Endothelial cell of umbilical vein (primary cell): ENCODE measurements around the gene CCR7. TPM values are rescaled to one million over a fixed set of nuclear protein-coding genes. Genes with fewer than 3 reads are reported as not detected.

Experiments
- BruUV-seq: library from RNA; stranded (reverse); fragments of 400-500 nt; replicated peaks from 2 replicates; lab custom pipeline; 2021; lab: Mats Ljungman, UMichigan
- CTCF ChIA-PET: fragments of 300-600, 350-600 bp; sonication (Branson Sonifier 250); formaldehyde crosslinking; loops from one replicate; lab custom pipeline; 2021; ENCODE audit warnings: antibody characterized with exemption, inconsistent platforms; lab: Charles Lee
- POLR2A ChIA-PET: fragments of 300-600, 350-600 bp; sonication (Branson Sonifier 250); formaldehyde crosslinking; loops from one replicate; lab custom pipeline; 2021; ENCODE audit warnings: antibody characterized with exemption, inconsistent platforms; lab: Charles Lee
- DNase-seq: peaks from one replicate; pipeline ENCODE4 v3.0.0-alpha.2; 2011; ENCODE audit warnings: low read depth, low spot score
- FAIRE-seq: peaks from 2 replicates; lab custom pipeline; 2011; peaks lifted over from hg19 to GRCh38; lab: Jason Lieb, UNC
- H2AFZ ChIP-seq: 2 replicates; pipeline ENCODE4 v1.6.0; 2012; ENCODE audit warnings: low read depth, low read length, control low read depth, inconsistent platforms
- H3K27ac ChIP-seq: 2 replicates; pipeline ENCODE4 v1.5.1; 2011; ENCODE audit warnings: low read depth, mild to moderate bottlenecking, control low read depth, low read length, moderate library complexity; ENCODE audit not compliant: insufficient read depth
- H3K27me3 ChIP-seq, 2 experiments: 2 replicates each; pipeline versions ENCODE4 v1.6.0 to v1.6.1; 2011; ENCODE audit warnings: low read length in 2 of 2, mixed read lengths in 1 of 2; ENCODE audit not compliant: control insufficient read depth in 2 of 2, insufficient read depth in 2 of 2
- H3K36me3 ChIP-seq, 2 experiments: 2 replicates in 1 of 2; 3 replicates in 1 of 2; pipeline ENCODE4 v1.5.1; 2011; ENCODE audit warnings: low read length in 2 of 2, mild to moderate bottlenecking in 1 of 2, moderate library complexity in 1 of 2; ENCODE audit not compliant: control insufficient read depth in 2 of 2, insufficient read depth in 2 of 2; ENCODE audit errors: extremely low read depth in 1 of 2
- H3K4me1 ChIP-seq: 3 replicates; pipeline ENCODE4 v1.5.1; 2011; ENCODE audit warnings: mild to moderate bottlenecking, low read length; ENCODE audit not compliant: control insufficient read depth, insufficient read depth; ENCODE audit errors: extremely low read depth
- H3K4me2 ChIP-seq: 2 replicates; pipeline ENCODE4 v1.6.1; 2011; ENCODE audit warnings: low read length, control low read depth, mixed read lengths; ENCODE audit not compliant: insufficient read depth
- H3K4me3 ChIP-seq, 3 experiments: fragments of 200-600 bp in 1 of 3; sonication (generic), shearing (Covaris generic) in 1 of 3; replicated peaks in 1 of 3; 2 replicates each; pipeline ENCODE4 v1.5.1; 2011 to 2016; ENCODE audit warnings: control low read depth in 3 of 3, low read length in 3 of 3, mild to moderate bottlenecking in 2 of 3, inconsistent platforms in 1 of 3, low read depth in 1 of 3, moderate library complexity in 1 of 3; ENCODE audit not compliant: insufficient read depth in 1 of 3
- H3K79me2 ChIP-seq: 2 replicates; pipeline ENCODE4 v1.6.0; 2012; ENCODE audit warnings: low read length, inconsistent platforms; ENCODE audit not compliant: control insufficient read depth, insufficient read depth
- H3K9ac ChIP-seq: replicated peaks from 2 replicates; pipeline ENCODE3; 2011; ENCODE audit warnings: low read length, control low read depth; ENCODE audit not compliant: insufficient read depth; ENCODE audit errors: extremely low read depth
- H3K9me1 ChIP-seq: replicated peaks from 3 replicates; pipeline ENCODE4 v1.6.0; 2011; ENCODE audit warnings: mild to moderate bottlenecking, low read length; ENCODE audit not compliant: control insufficient read depth, insufficient read depth; ENCODE audit errors: extremely low read depth
- H3K9me3 ChIP-seq: replicated peaks from 2 replicates; pipeline ENCODE4 v1.5.1; 2012; ENCODE audit warnings: low read length, inconsistent platforms; ENCODE audit not compliant: control insufficient read depth, insufficient read depth
- H4K20me1 ChIP-seq: replicated peaks from 2 replicates; pipeline ENCODE3; 2011; ENCODE audit warnings: mild to moderate bottlenecking, low read length; ENCODE audit not compliant: control insufficient read depth, insufficient read depth; ENCODE audit errors: extremely low read depth
- CTCF ChIP-seq, 2 donors: IDR thresholded peaks; 1 replicate in 1 of 2; 2 replicates in 1 of 2; pipeline ENCODE4 v1.5.1; 2011; ENCODE audit warnings: low read length in 2 of 2, mild to moderate bottlenecking in 2 of 2, moderate library complexity in 2 of 2, control low read depth in 1 of 2, inconsistent platforms in 1 of 2, low read depth in 1 of 2; ENCODE audit not compliant: insufficient read depth in 1 of 2; ENCODE audit errors: extremely low read depth in 1 of 2
- FOS ChIP-seq: IDR thresholded peaks from 2 replicates; pipeline ENCODE4 v1.6.1; 2011; ENCODE audit warnings: mild to moderate bottlenecking, low read length, moderate library complexity, borderline replicate concordance; ENCODE audit not compliant: insufficient read depth
- GATA2 ChIP-seq: IDR thresholded peaks from 2 replicates; pipeline ENCODE4 v1.7.0; 2011; ENCODE audit warnings: low read depth, mild to moderate bottlenecking, moderate library complexity, mixed read lengths, low read length; ENCODE audit not compliant: insufficient read length, insufficient read depth
- MAX ChIP-seq: IDR thresholded peaks from 2 replicates; pipeline ENCODE4 v1.6.1; 2011; ENCODE audit not compliant: insufficient read depth, insufficient read length
- dilution Hi-C: fragments of 300-500 bp; cut with MboI; formaldehyde crosslinking; loops from one replicate; pipeline ENCODE4 v1.15.0; 2019; ENCODE audit warnings: low sequenced_read_pairs; ENCODE audit not compliant: extremely low pct_ligation_motif_present
- intact Hi-C: fragments of 100-400 bp; cut with micrococcal nuclease; formaldehyde crosslinking; loops from one replicate; pipeline ENCODE4 v1.10.0; 2022
- polyA plus RNA-seq, 4 experiments: library from polyadenylated mRNA; depleted of rRNA in 3 of 4; stranded (reverse) in 3 of 4; unstranded in 1 of 4; fragments of >200 nt; gene quantifications; 2 replicates each; pipeline versions ENCODE4 v1.2.1 to v1.2.3, GENCODE V29; 2011 to 2012; ENCODE audit warnings: missing spikeins in 1 of 4
- total RNA-seq: library from RNA; stranded (reverse); gene quantifications from 2 replicates; pipeline ENCODE4 v1.2.3, GENCODE V29; 2021

CCR7 gene
- total and polyA plus RNA-seq, 2 donors (not counting 3 experiments of a cell fraction or from before 2014, with no cell fraction given): 0.18 TPM; not detected in 1

- no peak overlapping the region for H3K4me2 ChIP-seq
- H2AFZ ChIP-seq: no peak overlapping the region
- dilution Hi-C loops (no loop called here), intact Hi-C loops (no loop called here)
- ChIA-PET POLR2A (no interaction called here), CTCF (interaction anchor here (1.4 to 1.8 kb wide), 2 partner anchors 10 to 46 kb away, joined by 4 to 11 read pairs; no protein-coding TSS in a partner anchor)
- H3K9me1 ChIP-seq: no peaks in the 10 kb centered on the region
- H3K4me1 ChIP-seq: no peaks in the 10 kb centered on the region
- H3K4me3 ChIP-seq: no peak overlapping the region
- no peak overlapping the region for H3K9ac ChIP-seq
- peaks cover 31 to 43% of the 10 kb centered on the region in 2 experiments for H3K27me3 ChIP-seq
- no TSS peak for BruUV-seq
- FAIRE-seq: no peak
- no peaks in the 10 kb centered on the region for H3K36me3 ChIP-seq
- no peaks in the 10 kb centered on the region for H3K79me2 ChIP-seq
- no peaks in the 10 kb centered on the region for H4K20me1 ChIP-seq
- no peak for TF ChIP-seq FOS
- TF ChIP-seq MAX: no peak
- TF ChIP-seq CTCF (IDR thresholded peaks at IDR 0.05; ENCODE audit: extremely low read depth in 1 of 2, insufficient read depth in 1 of 2, low read depth in 1 of 2, low read length in 2 of 2): no peak
- TF ChIP-seq GATA2: no peak
- no peak overlapping the region for H3K27ac ChIP-seq
- no peak for DNase-seq
- H3K9me3 ChIP-seq: no peaks in the 10 kb centered on the region
These were observed 42.3 kb downstream of the CCR7 start for GRCh38 chr17:40522961-40523310.
